Adrenal gland (tissue), 5 donors: Measurements from ENCODE around the gene ZNF695.

Source experiments
- POLR2A ChIP-seq, 2 donors: fragments of 450-650 bp; IDR thresholded peaks; one replicate each; pipeline ENCODE4 v1.6.1; 2017; ENCODE audit warnings: antibody characterized with exemption in 2 of 2, mild to moderate bottlenecking in 2 of 2, moderate library complexity in 1 of 2
- TF ChIP-seq, protein P1 (sequence below), 6 experiments: fragments of 450-650 bp in 4 of 6; fragments of 200-600 bp in 2 of 6; sonication (generic) in 1 of 6; IDR thresholded peaks; 1 replicate in 5 of 6; 2 replicates in 1 of 6; pipeline versions ENCODE4 v1.5.1 to v1.8.0; 2016 to 2021; ENCODE audit warnings: antibody characterized with exemption in 6 of 6, mild to moderate bottlenecking in 2 of 6, moderate library complexity in 1 of 6
- donor health status: DM: no; HTN: no; CAD: no.

DNA sequence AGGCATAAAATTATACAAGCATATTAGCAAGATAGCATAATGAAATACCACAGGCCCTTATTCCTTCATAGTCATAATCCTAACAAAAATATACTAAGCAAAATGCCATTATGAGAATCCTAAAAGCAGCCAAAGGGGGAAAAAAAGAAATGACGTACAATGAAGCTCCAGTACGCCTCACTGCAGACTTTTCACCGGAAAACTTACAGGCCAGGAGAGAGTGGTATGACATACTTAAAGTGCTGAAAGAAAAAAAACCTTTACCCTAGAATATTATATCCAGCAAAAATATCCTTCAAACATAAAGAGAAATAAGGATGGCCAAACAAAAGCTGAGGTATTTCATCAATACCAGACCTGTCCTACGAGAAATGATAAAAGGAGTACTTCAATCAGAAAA, 19.5 kb downstream of the ZNF695 start:
- TF ChIP-seq POLR2A (IDR thresholded peaks at IDR 0.05), result no peak
- TF ChIP-seq, protein P1, sequence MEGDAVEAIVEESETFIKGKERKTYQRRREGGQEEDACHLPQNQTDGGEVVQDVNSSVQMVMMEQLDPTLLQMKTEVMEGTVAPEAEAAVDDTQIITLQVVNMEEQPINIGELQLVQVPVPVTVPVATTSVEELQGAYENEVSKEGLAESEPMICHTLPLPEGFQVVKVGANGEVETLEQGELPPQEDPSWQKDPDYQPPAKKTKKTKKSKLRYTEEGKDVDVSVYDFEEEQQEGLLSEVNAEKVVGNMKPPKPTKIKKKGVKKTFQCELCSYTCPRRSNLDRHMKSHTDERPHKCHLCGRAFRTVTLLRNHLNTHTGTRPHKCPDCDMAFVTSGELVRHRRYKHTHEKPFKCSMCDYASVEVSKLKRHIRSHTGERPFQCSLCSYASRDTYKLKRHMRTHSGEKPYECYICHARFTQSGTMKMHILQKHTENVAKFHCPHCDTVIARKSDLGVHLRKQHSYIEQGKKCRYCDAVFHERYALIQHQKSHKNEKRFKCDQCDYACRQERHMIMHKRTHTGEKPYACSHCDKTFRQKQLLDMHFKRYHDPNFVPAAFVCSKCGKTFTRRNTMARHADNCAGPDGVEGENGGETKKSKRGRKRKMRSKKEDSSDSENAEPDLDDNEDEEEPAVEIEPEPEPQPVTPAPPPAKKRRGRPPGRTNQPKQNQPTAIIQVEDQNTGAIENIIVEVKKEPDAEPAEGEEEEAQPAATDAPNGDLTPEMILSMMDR (IDR thresholded peaks at IDR 0.05), result no peak
